Measurements from ENCODE around the gene AUTS2.

The AUTS2 gene

DNA sequence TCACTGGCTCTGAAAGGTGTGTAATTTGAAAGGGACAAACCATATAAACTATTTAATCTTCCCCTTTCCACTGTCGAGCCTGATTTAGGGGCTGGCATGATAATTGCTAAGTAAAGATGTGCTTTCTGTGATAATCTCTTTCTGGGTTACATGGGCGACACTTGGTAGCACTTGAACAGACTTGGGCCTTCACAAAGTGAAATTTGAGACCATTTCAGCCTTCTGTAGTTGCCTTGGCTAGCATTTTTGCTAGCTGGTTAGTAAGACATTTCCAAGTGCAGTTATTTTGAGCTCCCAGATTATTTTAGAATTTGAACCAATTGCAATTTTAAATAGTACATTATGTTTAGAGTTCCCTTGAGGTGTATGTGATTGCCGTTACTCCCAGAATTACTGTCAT, 1101.0 kb downstream of the AUTS2 start:
- TF ChIP-seq CTCF (IDR thresholded peaks at IDR 0.05): no peak
- H3K9me3 ChIP-seq: no peaks in the 10 kb centered on the region
- H3K4me3 ChIP-seq (ENCODE audit: low read depth in 1 of 2, low read length in 1 of 2): no peak overlapping the region
- peaks cover 7% of the 10 kb centered on the region in 2 experiments for H3K4me1 ChIP-seq (ENCODE audit: control insufficient read depth in 1 of 2, insufficient read depth in 1 of 2, low read depth in 1 of 2, low read length in 1 of 2)
- H3K27me3 ChIP-seq: peaks cover 60% of the 10 kb centered on the region
- H3K27ac ChIP-seq: no peak overlapping the region
- H3K36me3 ChIP-seq: no peaks in the 10 kb centered on the region

- TF ChIP-seq CTCF (IDR thresholded peaks at IDR 0.05): no peak
These were observed 1102.0 kb downstream of the AUTS2 start for GRCh38 chr7:70700055-70700940.

GRCh38 chr7:70700941-70701425, 1102.7 kb downstream of the AUTS2 start:
- Histone ChIP-seq H3K36me3 (no peaks in the 10 kb centered on the region), H3K4me3 (ENCODE audit: low read depth in 1 of 2, low read length in 1 of 2) (no peak overlapping the region), H3K27ac (no peak overlapping the region), H3K27me3 (peaks cover 43% of the 10 kb centered on the region), H3K9me3 (no peaks in the 10 kb centered on the region), H3K4me1 (ENCODE audit: control insufficient read depth in 1 of 2, insufficient read depth in 1 of 2, low read depth in 1 of 2, low read length in 1 of 2) (no peaks in the 10 kb centered on the region)
- TF ChIP-seq CTCF (IDR thresholded peaks at IDR 0.05): no peak

More at GRCh38 chr7:70700055-70700940, 1102.0 kb downstream of the AUTS2 start:
- Histone ChIP-seq H3K36me3 (no peaks in the 10 kb centered on the region), H3K27ac (no peak overlapping the region), H3K4me3 (ENCODE audit: low read depth in 1 of 2, low read length in 1 of 2) (no peak overlapping the region), H3K27me3 (peaks cover 50% of the 10 kb centered on the region), H3K4me1 (ENCODE audit: control insufficient read depth in 1 of 2, insufficient read depth in 1 of 2, low read depth in 1 of 2, low read length in 1 of 2) (peaks cover 0 to under 1% of the 10 kb centered on the region in 2 experiments), H3K9me3 (no peaks in the 10 kb centered on the region)

DNA sequence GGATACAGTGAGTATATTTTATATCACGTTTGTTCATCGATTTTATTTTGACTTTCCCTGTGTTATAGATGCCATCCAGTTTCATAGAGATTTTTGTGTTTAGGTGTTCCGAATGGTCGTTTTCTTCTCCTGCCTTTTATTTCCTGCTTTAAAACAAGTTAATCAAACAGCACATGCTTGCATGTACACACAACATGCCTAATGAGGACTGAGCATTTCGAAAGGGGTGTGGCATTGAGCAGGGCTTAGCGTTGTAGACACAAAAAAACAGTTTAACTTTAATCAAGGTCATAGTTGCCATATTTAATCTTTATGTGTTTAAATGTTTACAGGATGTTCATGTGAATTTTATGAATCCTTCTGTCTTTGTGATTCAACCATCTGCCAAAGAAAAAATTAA, 1103.2 kb downstream of the AUTS2 start:
- Histone ChIP-seq H3K4me1 (ENCODE audit: control insufficient read depth in 1 of 2, insufficient read depth in 1 of 2, low read depth in 1 of 2, low read length in 1 of 2) (no peaks in the 10 kb centered on the region), H3K9me3 (no peaks in the 10 kb centered on the region), H3K36me3 (no peaks in the 10 kb centered on the region)

GRCh38 chr7:70701991-70702390, 1103.7 kb downstream of the AUTS2 start:
- Histone ChIP-seq H3K4me1 (ENCODE audit: control insufficient read depth in 1 of 2, insufficient read depth in 1 of 2, low read depth in 1 of 2, low read length in 1 of 2) (no peaks in the 10 kb centered on the region), H3K9me3 (no peaks in the 10 kb centered on the region), H3K27me3 (peaks cover 33% of the 10 kb centered on the region), H3K27ac (no peak overlapping the region), H3K4me3 (ENCODE audit: low read depth in 1 of 2, low read length in 1 of 2) (no peak overlapping the region), H3K36me3 (no peaks in the 10 kb centered on the region)
- TF ChIP-seq CTCF (IDR thresholded peaks at IDR 0.05): no peak

More for the DNA sequence above, 1103.2 kb downstream of the AUTS2 start:
- Histone ChIP-seq H3K4me3 (ENCODE audit: low read depth in 1 of 2, low read length in 1 of 2) (no peak overlapping the region), H3K27ac (no peak overlapping the region), H3K27me3 (peaks cover 38% of the 10 kb centered on the region)
- no peak for TF ChIP-seq CTCF (IDR thresholded peaks at IDR 0.05)

Measured in neutrophil (primary cell).